ENCODE measurements around the gene FUZ. TPM values are rescaled to one million over a fixed set of nuclear protein-coding genes. Genes with fewer than 3 reads are reported as not detected.
A peak's percentile ranks its signal among the peaks of the same experiment; 100 is the strongest.

The FUZ gene
- total and polyA plus RNA-seq, 2 experiments from 2014 or later, result 11.7 to 21.1 TPM

- no peaks in the 10 kb centered on the region for H3K36me3 ChIP-seq (ENCODE audit: low read depth)
- H4K20me1 ChIP-seq (ENCODE audit: insufficient read depth), result no peaks in the 10 kb centered on the region; the same call in 1 of the 2 replicates
- H3K27ac ChIP-seq, result no peak overlapping the region
- H3K4me3 ChIP-seq, result no peak overlapping the region
- no peak for DNase-seq
- peaks cover 38% of the 10 kb centered on the region for H3K79me2 ChIP-seq (ENCODE audit: insufficient read depth)
- H3K9me3 ChIP-seq (ENCODE audit: low read depth), result no peaks in the 10 kb centered on the region
- no peak overlapping the region for H2AFZ ChIP-seq
- H3K4me2 ChIP-seq (ENCODE audit: unreplicated experiment), result no peak overlapping the region
- no peak overlapping the region for H3K9ac ChIP-seq
- H3K4me1 ChIP-seq (ENCODE audit: insufficient read depth), result peaks cover 10% of the 10 kb centered on the region
- no peak for TF ChIP-seq EZH2phosphoT487 (IDR thresholded peaks at IDR 0.05; ENCODE audit: insufficient read depth, low read depth)
- no peak for TF ChIP-seq EZH2 (IDR thresholded peaks at IDR 0.05; ENCODE audit: insufficient read depth, poor library complexity, severe bottlenecking)
- H3F3A ChIP-seq (ENCODE audit: insufficient read depth), result peaks cover 23% of the 10 kb centered on the region; the same call in 1 of the 2 replicates
- in situ Hi-C loops (cut with MboI), result no loop called here
- 93 to 95% methylated on average over 12 of the region's 12 CpGs for WGBS, 2 experiments (ENCODE audit: low coverage in 1 of 2, low lambda C conversion rate in 2 of 2, missing lambda C conversion rate in 2 of 2)
- no peaks in the 10 kb centered on the region for H3K9me2 ChIP-seq (ENCODE audit: insufficient read depth)
- H3K27me3 ChIP-seq (replicated peaks; ENCODE audit: insufficient read depth), result no peaks in the 10 kb centered on the region
These were observed 42.2 kb upstream of the FUZ start for GRCh38 chr19:49855277-49855675.

GRCh38 chr19:49854378-49855263 lies 41.5 kb upstream of the FUZ start:
- peaks cover 29% of the 10 kb centered on the region for H3F3A ChIP-seq (ENCODE audit: insufficient read depth)
- peaks cover 43% of the 10 kb centered on the region for H3K79me2 ChIP-seq (ENCODE audit: insufficient read depth)
- H3K9me3 ChIP-seq (ENCODE audit: low read depth), result no peaks in the 10 kb centered on the region
- no peak overlapping the region for H3K4me3 ChIP-seq
- H3K4me2 ChIP-seq (ENCODE audit: unreplicated experiment), result no peak overlapping the region
- no peaks in the 10 kb centered on the region for H3K9me2 ChIP-seq (ENCODE audit: insufficient read depth)
- H4K20me1 ChIP-seq (ENCODE audit: insufficient read depth), result no peaks in the 10 kb centered on the region; the same call in 1 of the 2 replicates
- DNase-seq, result no peak
- H3K36me3 ChIP-seq (ENCODE audit: low read depth), result no peaks in the 10 kb centered on the region
- no peak overlapping the region for H2AFZ ChIP-seq
- no peaks in the 10 kb centered on the region for H3K27me3 ChIP-seq (replicated peaks; ENCODE audit: insufficient read depth)
- H3K27ac ChIP-seq, result no peak overlapping the region
- H3K9ac ChIP-seq, result no peak overlapping the region
- no peak for TF ChIP-seq EZH2 (IDR thresholded peaks at IDR 0.05; ENCODE audit: insufficient read depth, poor library complexity, severe bottlenecking)
- no peak for TF ChIP-seq EZH2phosphoT487 (IDR thresholded peaks at IDR 0.05; ENCODE audit: insufficient read depth, low read depth)
- in situ Hi-C loops (cut with MboI), result no loop called here
- H3K4me1 ChIP-seq (ENCODE audit: insufficient read depth), result peaks cover 10% of the 10 kb centered on the region
- WGBS, 2 experiments (ENCODE audit: low coverage in 1 of 2, low lambda C conversion rate in 2 of 2, missing lambda C conversion rate in 2 of 2), result 84 to 90% methylated on average over 27 to 38 of the region's 39 CpGs

GRCh38 chr19:49853852-49854377 lies 40.8 kb upstream of the FUZ start:
- Histone ChIP-seq H3K27ac (no peak overlapping the region), H3K36me3 (ENCODE audit: low read depth) (no peaks in the 10 kb centered on the region), H3K4me1 (ENCODE audit: insufficient read depth) (peaks cover 8% of the 10 kb centered on the region), H3K9me2 (ENCODE audit: insufficient read depth) (no peaks in the 10 kb centered on the region), H3K4me3 (no peak overlapping the region), H2AFZ (no peak overlapping the region), H4K20me1 (ENCODE audit: insufficient read depth) (no peaks in the 10 kb centered on the region; the same call in 1 of the 2 replicates), H3K27me3 (replicated peaks; ENCODE audit: insufficient read depth) (no peaks in the 10 kb centered on the region), H3K9me3 (ENCODE audit: low read depth) (no peaks in the 10 kb centered on the region), H3K4me2 (ENCODE audit: unreplicated experiment) (no peak overlapping the region), H3K79me2 (ENCODE audit: insufficient read depth) (peaks cover 47% of the 10 kb centered on the region), H3K9ac (no peak overlapping the region), H3F3A (ENCODE audit: insufficient read depth) (peaks cover 31% of the 10 kb centered on the region)
- DNase-seq, result no peak
- in situ Hi-C loops (cut with MboI), result no loop called here
- 71 to 78% methylated on average over 9 to 10 of the region's 10 CpGs for WGBS, 2 experiments (ENCODE audit: low coverage in 1 of 2, low lambda C conversion rate in 2 of 2, missing lambda C conversion rate in 2 of 2)
- TF ChIP-seq EZH2phosphoT487 (IDR thresholded peaks at IDR 0.05; ENCODE audit: insufficient read depth, low read depth) (no peak), EZH2 (IDR thresholded peaks at IDR 0.05; ENCODE audit: insufficient read depth, poor library complexity, severe bottlenecking) (no peak)

- Histone ChIP-seq H3K4me1 (ENCODE audit: insufficient read depth) (peaks cover 13% of the 10 kb centered on the region), H3K27me3 (replicated peaks; ENCODE audit: insufficient read depth) (no peaks in the 10 kb centered on the region), H3K9me2 (ENCODE audit: insufficient read depth) (no peaks in the 10 kb centered on the region), H3K36me3 (ENCODE audit: low read depth) (no peaks in the 10 kb centered on the region), H3K9ac (no peak overlapping the region), H3K9me3 (ENCODE audit: low read depth) (no peaks in the 10 kb centered on the region), H2AFZ (no peak overlapping the region), H3K4me3 (peak overlapping the region; percentile 99), H3K27ac (no peak overlapping the region), H3K4me2 (ENCODE audit: unreplicated experiment) (peak overlapping the region; percentile 70), H4K20me1 (ENCODE audit: insufficient read depth) (no peaks in the 10 kb centered on the region; the same call in 1 of the 2 replicates), H3K79me2 (ENCODE audit: insufficient read depth) (peaks cover 47% of the 10 kb centered on the region), H3F3A (ENCODE audit: insufficient read depth) (peaks cover 38% of the 10 kb centered on the region; the same call in 1 of the 2 replicates)
- WGBS, 2 experiments (ENCODE audit: low coverage in 1 of 2, low lambda C conversion rate in 2 of 2, missing lambda C conversion rate in 2 of 2), result 66 to 70% methylated on average over 14 of the region's 14 CpGs
- no peak for TF ChIP-seq EZH2phosphoT487 (IDR thresholded peaks at IDR 0.05; ENCODE audit: insufficient read depth, low read depth)
- TF ChIP-seq EZH2 (IDR thresholded peaks at IDR 0.05; ENCODE audit: insufficient read depth, poor library complexity, severe bottlenecking), result no peak
- DNase-seq, result peak; percentile 39
- in situ Hi-C loops (cut with MboI), result no loop called here
These were observed 39.6 kb upstream of the FUZ start for GRCh38 chr19:49852631-49853126.

Measured in GM23248 (cell line).